ENCODE data around the gene OTOP3.
"Not testable (repeated sequence)": the region's sequence is repeated elsewhere in the genome, so short reads cannot be mapped to it uniquely, and the experiment has no call there.

OTOP3 gene

GRCh38 chr17:74935585-74936469 is at the start of gene OTOP3:
OTOP3 (plus strand) TSS chr17:74935898; CDS start chr17:74935922, 24 bp downstream.
- no peak for DNase-seq

DNA sequence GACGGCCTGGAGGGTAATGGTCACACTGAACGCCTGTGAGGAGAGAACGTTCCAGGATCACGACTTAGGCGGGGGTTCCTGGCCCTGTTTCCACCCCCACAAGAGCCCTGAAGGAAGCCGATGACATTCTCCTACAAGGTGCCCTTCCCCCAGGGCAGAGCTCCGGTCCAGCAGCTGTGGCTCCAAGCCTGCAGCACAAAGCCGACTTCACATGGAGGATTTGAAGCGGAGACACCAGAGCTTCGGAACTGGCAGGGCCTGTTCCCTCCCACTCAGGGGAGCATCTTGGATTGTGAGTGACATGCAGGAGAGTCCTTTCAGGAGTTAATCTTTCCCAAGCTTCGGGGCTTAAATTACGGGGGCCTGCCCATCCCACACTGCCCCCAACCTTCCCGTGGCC is 47.2 kb upstream of the OTOP3 start:
- no peak for DNase-seq

GRCh38 chr17:74890554-74890953 is 45.1 kb upstream of the OTOP3 start:
- no peak for DNase-seq

DNA sequence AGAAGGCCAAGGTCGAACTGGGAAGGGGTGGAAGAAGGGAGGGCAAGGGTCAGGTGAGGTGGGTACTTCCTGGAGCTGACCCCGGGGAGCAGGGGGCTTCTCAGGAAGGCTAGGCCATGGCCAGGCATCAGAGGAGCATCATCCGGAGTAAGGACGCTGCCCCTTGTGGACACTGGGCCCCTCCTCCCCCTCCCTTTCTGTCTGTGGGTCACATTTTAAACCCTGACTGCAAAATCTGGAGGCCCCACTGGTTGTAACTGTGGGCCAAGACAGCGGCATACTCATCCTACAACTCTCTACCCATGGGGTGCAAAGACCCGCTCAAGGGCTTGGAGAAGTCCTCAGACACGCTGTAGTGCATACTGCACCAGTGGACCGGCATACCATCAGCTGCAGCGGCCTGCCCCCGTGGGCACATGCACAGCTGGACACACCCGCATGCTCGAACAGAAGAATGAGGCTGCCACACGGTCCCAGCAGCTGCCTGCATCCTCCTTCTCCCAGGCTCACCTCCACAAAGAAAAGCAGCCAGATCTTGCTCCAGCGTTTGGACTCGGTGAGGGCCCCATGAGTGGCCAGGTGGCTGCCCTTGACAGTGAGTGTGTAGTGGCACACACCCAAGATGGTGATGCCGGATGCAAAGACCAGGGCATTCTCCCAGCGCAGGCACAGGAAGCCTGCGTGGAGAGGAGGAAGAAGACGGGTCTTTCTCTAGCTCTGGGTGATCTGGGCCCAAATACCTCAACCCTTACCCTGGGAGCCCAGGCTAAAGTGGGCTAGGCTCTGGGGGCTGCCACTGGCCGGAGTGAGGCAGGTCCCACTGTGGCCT is 43.5 kb upstream of the OTOP3 start:
- no peak for DNase-seq

DNA sequence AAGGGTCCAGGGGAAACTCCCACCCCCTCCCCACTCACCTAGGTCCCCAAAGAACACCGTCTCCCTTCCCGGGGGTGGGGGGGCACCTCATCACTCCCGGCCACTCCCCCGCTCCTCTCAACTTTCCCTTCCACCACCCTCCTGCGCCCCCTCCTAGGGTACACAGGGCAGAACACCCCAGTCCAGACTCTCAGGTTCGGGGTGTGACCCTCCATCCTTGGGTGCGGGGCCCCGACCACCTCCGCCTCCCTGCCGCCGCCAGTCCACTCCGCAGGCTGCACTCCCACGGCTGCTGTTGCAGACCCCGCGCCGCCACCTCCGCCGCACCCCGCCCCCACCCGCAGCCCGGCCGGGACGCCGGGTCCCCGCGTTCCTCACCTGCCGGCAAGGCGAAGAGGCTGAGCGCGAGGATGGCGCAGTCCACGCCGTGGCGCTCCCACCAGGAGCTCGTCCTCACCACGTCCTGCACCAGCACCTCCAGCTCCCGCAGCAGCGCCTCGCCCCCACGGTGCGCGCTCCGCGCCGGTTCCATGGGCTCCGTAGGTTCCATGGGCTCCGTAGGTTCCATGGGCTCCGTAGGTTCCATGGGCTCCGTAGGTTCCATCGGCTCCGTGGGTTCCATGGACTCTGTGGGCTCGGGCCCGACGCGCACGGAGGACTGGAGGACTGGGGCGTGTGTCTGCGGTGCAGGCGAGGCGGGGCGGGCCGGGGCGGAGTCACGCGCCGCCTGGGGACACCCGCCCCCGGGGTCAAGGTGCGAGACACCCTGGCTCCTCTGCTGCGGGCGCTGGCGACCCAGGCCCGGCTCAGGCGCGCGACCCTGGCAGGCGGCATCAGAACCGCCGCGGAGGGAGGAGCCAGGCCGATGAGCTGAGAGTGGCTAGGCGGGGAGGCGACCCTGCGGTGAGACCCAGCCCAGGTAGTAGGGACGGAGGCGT is 42.5 kb upstream of the OTOP3 start, which contains the start of gene FADS6:
Gene FADS6, minus strand, starts transcription at position 660 of the 938 bp plus-strand sequence. Its CDS starts 38 bp downstream, at position 622.
- DNase-seq, result no peak

DNA sequence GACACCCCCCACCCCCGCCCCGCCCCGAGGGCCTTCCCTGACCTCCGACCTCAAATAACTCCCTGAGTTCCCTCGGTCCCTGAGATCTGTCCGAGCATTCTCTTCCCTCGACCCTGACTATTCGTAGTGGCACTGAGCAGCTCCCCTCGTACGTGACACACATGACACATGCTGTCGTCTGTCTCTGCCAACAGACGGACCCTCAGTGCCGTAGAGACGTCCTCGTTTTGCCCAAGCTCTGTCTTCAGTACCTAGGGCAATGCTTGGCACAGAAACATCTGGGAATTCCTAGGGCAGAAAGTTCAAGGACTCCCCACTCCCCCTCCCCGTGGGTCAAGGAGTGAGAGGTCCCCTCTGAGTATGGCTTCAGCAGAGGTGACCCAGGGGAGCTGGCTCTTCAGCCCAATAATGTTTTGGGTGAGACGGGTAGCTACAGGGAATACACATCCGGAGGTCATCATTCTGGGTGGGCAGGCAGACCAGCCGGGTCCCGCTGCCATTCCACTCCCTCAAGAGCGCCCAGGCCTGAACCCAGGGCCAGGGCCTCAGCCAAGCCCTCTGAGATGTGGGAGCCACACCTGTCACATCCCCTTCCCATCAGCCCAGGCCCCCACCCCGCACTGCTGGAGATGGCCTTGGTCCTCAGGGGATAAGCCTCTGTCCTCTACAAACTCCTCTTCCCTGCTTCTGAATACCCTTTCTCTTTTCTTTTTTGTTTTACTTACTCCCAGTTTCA is 41.6 kb upstream of the OTOP3 start:
- no peak for DNase-seq

GRCh38 chr17:74898376-74898946 is 37.2 kb upstream of the OTOP3 start:
- no peak for DNase-seq

DNA sequence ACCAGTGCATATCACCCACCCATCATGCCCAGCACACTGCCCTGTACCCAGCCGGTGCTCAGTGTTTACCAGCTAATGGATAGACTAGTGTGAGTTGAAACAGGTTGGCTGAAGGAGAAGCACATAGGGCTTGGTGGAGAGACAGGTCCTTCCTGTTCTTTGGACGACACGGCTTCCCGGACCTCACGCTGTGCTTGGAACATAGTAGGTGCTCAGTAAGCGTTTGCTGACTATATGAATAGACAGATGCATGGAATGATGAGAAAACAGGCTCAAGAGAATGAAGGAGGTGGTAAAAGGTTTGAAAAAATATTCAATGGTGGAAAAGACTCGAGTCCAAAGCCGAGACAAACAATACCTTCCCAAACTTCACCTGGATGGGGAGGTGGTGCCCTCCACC is 35.5 kb upstream of the OTOP3 start:
- DNase-seq, result no peak

DNA sequence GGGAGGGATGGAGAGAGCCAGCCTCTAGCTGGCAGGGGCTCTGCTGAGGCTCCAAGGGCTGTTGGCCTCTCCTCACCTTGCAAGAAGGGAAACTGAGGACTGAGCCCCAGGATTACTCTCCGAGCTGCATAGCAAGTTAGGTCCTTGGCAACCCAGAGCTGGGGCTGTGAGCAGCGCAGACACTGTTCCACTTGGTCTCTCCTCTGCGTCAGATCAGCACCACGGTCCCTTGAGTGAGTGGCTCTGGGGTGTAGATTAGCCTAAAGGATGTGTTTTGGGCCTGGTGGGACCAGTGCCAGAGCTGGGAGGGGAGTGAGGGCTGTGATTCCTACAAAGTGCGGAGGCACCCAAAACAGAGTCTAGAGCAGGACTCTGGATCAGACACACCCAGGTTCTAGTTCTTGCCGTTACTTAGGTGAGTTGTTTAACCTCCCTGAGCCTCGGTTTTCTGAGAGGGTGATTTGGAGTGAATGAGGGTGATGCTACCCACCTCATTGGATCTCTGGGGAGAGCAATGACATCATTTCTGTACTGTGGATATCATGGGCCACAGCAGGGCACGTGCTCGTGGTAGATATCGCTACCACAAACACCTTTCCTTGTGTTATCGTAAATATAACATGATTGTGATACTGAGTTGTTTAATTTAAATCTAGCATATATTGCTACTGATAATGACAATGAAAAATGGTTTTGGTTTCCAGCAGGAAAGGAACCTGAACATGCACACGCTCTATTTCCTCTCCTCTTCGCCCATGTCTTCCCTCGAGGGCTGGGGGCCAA is 34.2 kb upstream of the OTOP3 start:
- DNase-seq, result no peak

GRCh38 chr17:74903034-74903433 is 32.7 kb upstream of the OTOP3 start:
- no peak for DNase-seq

GRCh38 chr17:74903671-74904070 is 32.0 kb upstream of the OTOP3 start:
- no peak for DNase-seq

DNA sequence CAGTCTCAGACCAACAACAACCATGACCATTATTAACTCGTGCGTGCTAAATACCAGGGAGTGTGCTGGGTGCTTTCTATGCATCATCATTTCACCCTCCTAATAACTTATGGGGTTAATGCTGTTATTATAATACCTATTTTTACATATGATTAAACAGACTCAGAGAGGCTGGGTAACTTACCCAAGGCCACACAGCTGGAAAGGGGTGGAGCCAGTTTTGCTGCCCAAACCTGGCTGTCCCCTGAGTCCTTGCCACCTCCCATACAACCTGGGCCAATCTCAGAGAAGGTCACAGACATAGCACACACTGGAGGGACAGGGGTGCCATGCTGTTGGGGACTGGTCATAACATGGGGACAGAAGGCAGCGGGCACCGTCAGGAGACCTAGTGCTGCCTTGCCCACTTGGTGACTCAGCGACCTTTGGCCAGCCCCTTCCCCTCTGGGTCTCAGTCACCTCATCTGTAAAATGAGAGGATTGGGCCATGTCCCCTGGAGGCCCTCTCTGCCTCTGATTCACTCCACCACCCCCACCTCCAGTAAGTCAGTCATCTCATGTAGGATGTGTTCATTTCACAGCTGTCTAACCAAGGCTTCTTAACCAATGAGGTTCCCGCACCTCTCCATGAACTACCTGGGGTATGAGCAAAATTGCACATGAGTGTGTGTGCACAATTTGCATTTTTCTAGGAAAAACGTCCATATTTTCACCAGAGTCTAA is 30.9 kb upstream of the OTOP3 start:
- DNase-seq, result no peak

GRCh38 chr17:74906214-74906793 is 29.4 kb upstream of the OTOP3 start:
- not testable (repeated sequence) for DNase-seq

- no peak for DNase-seq
Observed at GRCh38 chr17:74907012-74907411, 28.7 kb upstream of the OTOP3 start.

DNA sequence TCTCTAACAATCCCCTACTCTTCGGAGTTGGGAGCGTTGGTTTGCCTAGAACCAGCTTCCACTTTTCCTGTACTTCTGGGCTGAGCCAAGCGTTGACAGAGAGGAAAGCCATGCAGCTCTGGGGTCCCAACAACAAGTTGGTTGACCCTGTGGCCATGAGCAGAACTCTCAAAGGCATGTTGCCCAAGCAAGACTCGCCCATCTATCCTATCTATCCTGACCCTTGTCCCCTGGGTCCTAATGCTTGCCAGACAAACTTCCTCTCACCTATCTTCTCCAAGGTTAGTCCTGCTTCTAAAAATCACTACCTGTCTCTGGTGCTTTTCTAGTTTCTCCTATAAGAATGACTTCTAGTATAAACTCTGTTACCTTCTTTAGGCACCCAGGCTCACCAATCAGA is 26.6 kb upstream of the OTOP3 start:
- DNase-seq, result not testable (repeated sequence)

GRCh38 chr17:74911423-74911822 is 24.3 kb upstream of the OTOP3 start:
- DNase-seq, result not testable (repeated sequence)

DNA sequence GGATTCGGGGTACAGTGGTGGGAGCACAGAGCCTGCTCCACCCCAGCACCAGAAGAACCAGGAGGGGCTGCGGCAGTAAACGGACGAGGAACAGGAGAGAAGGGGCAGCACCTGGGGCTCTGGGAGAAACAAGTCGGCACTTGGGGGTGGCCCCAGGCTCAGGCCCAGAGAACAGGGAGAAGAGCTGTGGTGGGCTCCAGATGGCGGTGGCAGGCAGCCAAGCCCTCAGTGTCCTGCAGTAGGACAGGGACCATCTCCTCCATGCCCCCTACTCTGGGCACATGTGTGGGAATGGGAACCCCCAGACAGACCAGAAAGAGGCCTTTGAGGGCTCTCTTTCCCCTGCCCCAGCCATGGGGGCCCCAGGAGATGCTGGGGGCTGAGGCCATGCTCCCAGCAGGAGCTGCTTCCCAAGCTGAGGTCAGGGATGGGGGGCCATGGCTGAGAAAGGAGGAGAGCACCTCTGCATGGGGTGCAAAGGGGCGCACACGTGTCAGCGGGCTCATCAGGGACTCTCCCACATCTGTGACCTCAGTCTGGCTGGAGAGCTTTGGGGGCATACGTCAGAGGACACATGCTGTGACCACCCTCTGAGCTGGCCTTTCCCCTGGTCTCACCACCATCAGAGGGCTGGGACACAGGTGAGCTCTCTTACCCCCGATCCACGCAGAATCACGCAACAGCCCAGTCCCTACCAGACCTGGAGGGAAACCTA is 19.4 kb upstream of the OTOP3 start:
- no peak for DNase-seq

GRCh38 chr17:74916851-74917199 is 18.9 kb upstream of the OTOP3 start:
- no peak for DNase-seq

- no peak for DNase-seq
Observed at GRCh38 chr17:74917430-74917829, 18.3 kb upstream of the OTOP3 start.

Data from hematopoietic multipotent progenitor cell treated with erythropoietin and hydrocortisone succinate and interleukin-3 and kit ligand, for 6 days (in vitro differentiated cells).